GM19468 (cell line): ENCODE data around the gene PRKAG2.
"Not testable (repeated sequence)": the region's sequence is repeated elsewhere in the genome, so short reads cannot be mapped to it uniquely, and the experiment has no call there.

Source experiments
- ATAC-seq: cut with Tn5 transposase; IDR thresholded peaks from one replicate; pipeline ENCODE4 v1.9.1; 2021; ENCODE audit warnings: mild to moderate bottlenecking, moderate library complexity, moderate number of reproducible peaks; ENCODE audit not compliant: unreplicated experiment; ENCODE audit errors: extremely low read depth

PRKAG2 gene

GRCh38 chr7:151560243-151560642 is 316.7 kb downstream of the PRKAG2 start:
- no peak for ATAC-seq

- no peak for ATAC-seq
Measured at GRCh38 chr7:151559557-151560183, 317.2 kb downstream of the PRKAG2 start.

DNA sequence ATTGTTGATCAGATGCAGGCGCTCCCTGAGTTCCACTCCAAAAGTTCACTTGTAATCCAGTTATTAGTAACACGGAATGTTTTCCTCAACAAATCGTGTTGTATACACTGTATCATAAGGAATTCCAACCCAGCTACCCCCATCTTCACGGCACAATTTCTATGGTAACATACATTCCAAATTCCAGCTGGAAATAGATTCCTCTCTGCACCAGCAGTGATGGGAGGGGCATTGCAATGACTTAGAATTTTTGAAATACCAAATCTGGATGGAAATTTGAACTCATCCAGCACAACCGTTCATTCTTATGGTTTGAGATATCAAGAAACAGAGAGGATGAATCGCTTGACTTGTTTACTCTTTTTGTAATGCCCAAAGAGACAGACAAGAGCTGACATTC is 318.3 kb downstream of the PRKAG2 start:
- ATAC-seq: no peak

GRCh38 chr7:151556592-151556991 is 320.3 kb downstream of the PRKAG2 start:
- no peak for ATAC-seq

DNA sequence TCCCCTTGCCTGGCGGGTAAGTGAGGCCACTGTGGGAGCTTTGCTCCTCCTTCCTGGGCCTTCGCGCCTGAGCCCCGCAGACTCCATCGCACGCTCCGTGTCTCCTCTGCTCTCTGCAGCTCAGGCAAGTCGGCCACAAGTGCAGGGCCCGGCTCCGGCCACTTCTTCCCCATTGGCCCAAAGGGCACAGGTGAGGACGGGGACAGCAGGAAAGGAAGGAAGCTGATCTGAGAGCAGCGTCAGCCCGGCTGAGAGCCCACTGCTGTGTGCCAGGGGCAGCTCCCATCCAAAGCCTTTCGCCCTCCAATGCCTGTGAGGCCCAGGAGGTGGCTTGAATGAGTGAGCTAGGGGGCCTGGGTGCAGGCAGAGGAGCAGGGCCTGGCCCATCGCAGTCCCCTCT is 323.6 kb downstream of the PRKAG2 start:
- no peak for ATAC-seq

GRCh38 chr7:151552352-151553028 is 324.4 kb downstream of the PRKAG2 start:
- no peak for ATAC-seq

GRCh38 chr7:151551820-151552219 is 325.1 kb downstream of the PRKAG2 start:
- ATAC-seq: no peak

- no peak for ATAC-seq
Measured at GRCh38 chr7:151550656-151551286, 326.1 kb downstream of the PRKAG2 start.

GRCh38 chr7:151549644-151550043 is 327.3 kb downstream of the PRKAG2 start:
- no peak for ATAC-seq

DNA sequence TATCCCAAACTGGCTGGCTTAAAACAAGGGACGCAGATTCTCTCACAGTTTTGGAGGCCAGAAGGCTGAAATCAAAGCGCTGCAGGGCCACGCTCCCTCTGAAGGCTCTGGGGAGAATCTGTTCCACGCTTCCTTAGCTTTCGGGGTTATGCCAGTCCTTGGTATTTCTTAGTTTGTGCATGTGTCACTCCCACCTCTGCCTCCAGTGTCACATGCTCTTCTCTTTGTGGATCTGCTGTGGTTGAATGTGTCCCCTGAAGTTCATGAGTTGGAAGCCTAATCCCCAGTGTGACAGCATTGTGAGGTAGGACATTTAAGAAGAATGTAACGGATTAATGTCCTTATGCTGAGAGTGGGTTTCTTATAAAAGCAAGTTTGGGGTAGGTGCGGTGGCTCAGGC is 327.8 kb downstream of the PRKAG2 start:
- no peak for ATAC-seq

DNA sequence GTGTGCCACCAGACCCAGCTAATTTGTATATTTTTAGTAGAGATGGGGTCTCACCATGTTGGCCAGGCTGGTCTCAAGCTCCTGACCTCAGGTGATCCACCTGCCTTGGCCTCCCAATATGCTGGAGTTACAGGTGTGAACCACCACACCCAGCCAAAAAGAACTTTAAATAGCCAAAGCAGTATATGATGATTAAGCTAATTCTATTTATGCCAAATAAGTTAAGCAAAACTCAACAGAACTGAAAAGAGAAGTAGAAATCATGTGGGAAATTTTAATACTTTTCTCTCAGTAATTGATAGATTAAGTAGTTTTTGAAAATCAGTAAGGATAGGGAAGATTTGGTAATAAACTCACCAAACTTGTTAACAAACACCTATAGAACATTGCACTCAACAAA is 332.7 kb downstream of the PRKAG2 start:
- ATAC-seq: no peak

- ATAC-seq: no peak
Measured at GRCh38 chr7:151542606-151543130, 334.2 kb downstream of the PRKAG2 start.

DNA sequence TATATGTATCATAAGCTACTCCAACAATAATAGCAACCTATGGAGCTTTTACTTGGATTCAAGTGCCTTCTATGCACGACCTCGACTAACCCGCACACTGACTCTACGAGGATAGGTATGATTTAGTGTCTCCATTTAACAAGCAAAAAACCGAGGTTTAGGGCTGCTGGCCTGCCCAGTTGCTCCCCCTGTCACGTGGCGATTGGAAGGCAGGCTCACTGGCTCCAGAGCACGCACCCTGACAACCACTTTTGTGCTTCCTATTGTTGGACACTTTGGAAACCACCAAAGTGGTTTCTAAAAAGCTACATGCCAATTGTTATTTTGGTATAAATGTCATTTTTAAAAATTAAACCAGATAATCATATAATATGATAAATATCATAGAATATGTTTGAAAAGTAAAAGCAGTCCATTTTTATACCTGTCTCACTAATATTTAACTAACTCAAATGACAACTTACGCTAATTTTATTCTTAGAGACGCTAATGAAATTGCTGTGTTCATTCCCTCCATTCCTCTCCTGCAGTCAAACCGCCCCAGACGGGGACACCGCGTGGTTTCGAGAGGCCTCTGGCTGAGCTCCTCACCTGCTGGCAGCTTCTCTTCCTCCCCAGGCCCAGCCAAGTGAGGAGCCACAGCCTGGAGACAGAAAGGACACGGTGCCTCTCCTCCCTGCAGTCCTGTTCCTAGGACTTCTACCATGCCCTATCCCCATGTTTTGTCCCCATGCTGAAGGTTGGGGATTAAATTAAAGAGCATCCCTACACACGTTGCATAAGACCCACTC is 335.0 kb downstream of the PRKAG2 start:
- no peak for ATAC-seq

GRCh38 chr7:151540146-151540545 is 336.8 kb downstream of the PRKAG2 start:
- ATAC-seq: no peak

DNA sequence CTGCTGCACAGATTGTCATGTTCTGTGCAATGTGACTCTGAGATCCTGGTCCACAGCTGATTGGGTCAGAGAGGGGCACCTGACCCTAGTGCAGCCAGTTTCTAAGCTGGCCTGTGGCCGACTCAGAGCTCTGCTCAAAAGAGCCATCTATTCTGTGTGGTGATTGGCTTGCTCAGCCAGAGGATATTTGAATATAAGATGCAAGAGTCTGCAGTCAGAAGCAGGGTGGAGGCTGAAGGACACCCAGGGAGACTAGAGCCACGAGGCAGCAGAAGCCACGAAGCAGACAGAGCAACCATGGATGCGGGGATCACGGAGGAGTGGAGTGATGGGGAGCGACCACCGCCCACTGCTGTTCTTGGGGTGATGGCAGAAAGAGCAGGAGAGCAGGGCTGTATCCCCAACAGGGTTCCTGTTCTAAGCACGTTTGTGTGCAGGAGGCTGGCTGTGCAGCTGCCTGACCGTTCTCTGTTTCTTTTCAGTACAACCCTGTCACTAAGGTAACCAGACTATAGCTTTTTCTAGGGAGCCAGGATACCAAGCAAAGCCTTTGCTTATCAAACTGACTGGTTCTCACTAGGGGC is 337.7 kb downstream of the PRKAG2 start:
- no peak for ATAC-seq

GRCh38 chr7:151537818-151538561 is 338.9 kb downstream of the PRKAG2 start:
- no peak for ATAC-seq

GRCh38 chr7:151536178-151536577 is 340.7 kb downstream of the PRKAG2 start:
- ATAC-seq: not testable (repeated sequence)

DNA sequence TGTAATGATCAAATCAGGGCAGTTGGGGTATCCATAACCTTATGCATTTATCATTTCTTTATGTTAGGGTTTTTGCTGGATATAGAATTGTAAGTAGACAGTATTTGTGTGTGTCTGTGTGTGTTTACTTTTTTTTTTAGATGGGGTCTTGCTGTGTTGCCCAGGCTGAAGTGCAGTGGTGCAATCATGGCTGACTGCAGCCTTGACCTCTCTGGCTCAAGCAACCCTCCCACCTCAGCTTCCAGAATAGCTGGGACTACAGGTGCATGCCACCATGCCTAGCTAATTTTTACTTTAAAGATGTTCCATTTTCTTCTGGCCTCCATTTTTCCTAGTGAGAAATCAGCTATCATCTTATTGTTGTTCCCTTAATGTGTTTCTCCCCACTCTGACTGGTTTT is 347.1 kb downstream of the PRKAG2 start:
- no peak for ATAC-seq

- ATAC-seq: no peak
Measured at GRCh38 chr7:151524845-151525244, 352.1 kb downstream of the PRKAG2 start.

- ATAC-seq: no peak
Measured at GRCh38 chr7:151524331-151524730, 352.6 kb downstream of the PRKAG2 start.
